MM.1S (cell line): ENCODE measurements around the gene KATNBL1.

ENCODE experiments used
- DNase-seq: peaks from one replicate; pipeline ENCODE4 v3.0.0-alpha.2; 2015
- H2AFZ ChIP-seq: fragments of 300-600 bp; sonication (generic); 2 replicates; pipeline ENCODE4 v1.6.0; 2016; ENCODE audit warnings: antibody characterized with exemption, low read length
- H3F3A ChIP-seq: fragments of 300-600 bp; sonication (generic); 2 replicates; pipeline ENCODE4 v1.6.1; 2016; ENCODE audit warnings: mild to moderate bottlenecking, antibody characterized with exemption, low read length, moderate library complexity, mixed read lengths; ENCODE audit not compliant: insufficient read depth
- H3K27ac ChIP-seq: fragments of 300-600 bp; sonication (generic); 2 replicates; pipeline ENCODE4 v1.5.1; 2016; ENCODE audit warnings: mild to moderate bottlenecking, low read length
- H3K27me3 ChIP-seq: fragments of 300-600 bp; sonication (generic); replicated peaks from 2 replicates; pipeline ENCODE4 v1.6.0; 2016; ENCODE audit warnings: low read length; ENCODE audit not compliant: insufficient read depth
- H3K36me3 ChIP-seq: fragments of 300-600 bp; sonication (generic); replicated peaks from 2 replicates; pipeline ENCODE4 v1.6.1; 2016; ENCODE audit warnings: mild to moderate bottlenecking, low read length, mixed read lengths; ENCODE audit not compliant: insufficient read depth
- H3K4me1 ChIP-seq: fragments of 300-600 bp; sonication (generic); 2 replicates; pipeline ENCODE4 v1.6.1; 2016; ENCODE audit warnings: low read length, mixed read lengths
- H3K4me2 ChIP-seq: fragments of 300-600 bp; sonication (generic); 2 replicates; pipeline ENCODE4 v1.6.0; 2016; ENCODE audit warnings: low read depth, low read length
- H3K4me3 ChIP-seq: fragments of 300-600 bp; sonication (generic); 2 replicates; pipeline ENCODE4 v1.5.1; 2016; ENCODE audit warnings: low read length, mixed read lengths
- H3K79me2 ChIP-seq: fragments of 300-600 bp; sonication (generic); 2 replicates; pipeline ENCODE4 v1.6.1; 2016; ENCODE audit warnings: mixed run types, low read length, mixed read lengths
- H3K9ac ChIP-seq: fragments of 300-600 bp; sonication (generic); 2 replicates; pipeline ENCODE4 v1.6.1; 2016; ENCODE audit warnings: low read length, mixed read lengths
- H3K9me2 ChIP-seq: fragments of 300-600 bp; sonication (generic); replicated peaks from 2 replicates; pipeline ENCODE4 v1.6.1; 2016; ENCODE audit warnings: mild to moderate bottlenecking, low read length, mixed read lengths; ENCODE audit not compliant: insufficient read depth
- H3K9me3 ChIP-seq: fragments of 300-600 bp; sonication (generic); replicated peaks from 2 replicates; pipeline ENCODE4 v1.6.1; 2016; ENCODE audit warnings: mild to moderate bottlenecking, low read length, mixed read lengths; ENCODE audit not compliant: insufficient read depth
- H4K20me1 ChIP-seq: fragments of 300-600 bp; sonication (generic); 2 replicates; pipeline ENCODE4 v1.6.1; 2016; ENCODE audit warnings: mild to moderate bottlenecking, low read length, moderate library complexity, mixed read lengths; ENCODE audit not compliant: insufficient read depth
- EZH2 ChIP-seq: fragments of 300-600 bp; sonication (generic); optimal IDR thresholded peaks from 2 replicates; pipeline ENCODE3; 2017; ENCODE audit warnings: low read depth, mild to moderate bottlenecking, antibody characterized with exemption, low read length, mixed read lengths
- EZH2phosphoT487 ChIP-seq: fragments of 300-600 bp; sonication (generic); IDR thresholded peaks from 2 replicates; pipeline ENCODE4 v1.6.1; 2018; ENCODE audit warnings: antibody characterized with exemption, low read length
- TF ChIP-seq, protein P1 (sequence below): fragments of 300-600 bp; sonication (generic); IDR thresholded peaks from 2 replicates; pipeline ENCODE4 v1.5.1; 2016; ENCODE audit warnings: antibody characterized with exemption, low read length, mixed read lengths

The KATNBL1 gene

DNA sequence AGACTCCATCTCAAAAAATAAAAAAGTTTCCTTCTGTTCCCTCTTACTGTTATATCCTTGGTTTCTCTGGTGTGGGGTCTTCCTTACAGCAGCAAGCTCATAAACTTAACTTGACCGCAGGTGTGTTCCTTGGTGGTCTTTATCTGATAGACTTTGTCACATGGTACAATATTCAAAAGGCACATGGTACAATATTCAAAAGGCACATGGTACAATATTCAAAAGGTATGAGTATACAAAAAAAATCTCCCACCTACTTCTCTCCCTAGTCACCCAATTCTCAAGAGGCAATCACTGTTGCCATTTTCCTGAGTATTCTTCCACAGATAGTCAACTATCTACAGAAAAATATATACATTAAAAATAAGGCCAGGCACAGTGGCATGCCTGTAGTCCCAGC lies 103.5 kb downstream of the KATNBL1 start:
- H4K20me1 ChIP-seq = no peaks in the 10 kb centered on the region
- no peaks in the 10 kb centered on the region for H3K9me2 ChIP-seq
- no peak overlapping the region for H3K27ac ChIP-seq
- H3K4me2 ChIP-seq = no peak overlapping the region
- no peaks in the 10 kb centered on the region for H3K36me3 ChIP-seq
- TF ChIP-seq, protein P1, sequence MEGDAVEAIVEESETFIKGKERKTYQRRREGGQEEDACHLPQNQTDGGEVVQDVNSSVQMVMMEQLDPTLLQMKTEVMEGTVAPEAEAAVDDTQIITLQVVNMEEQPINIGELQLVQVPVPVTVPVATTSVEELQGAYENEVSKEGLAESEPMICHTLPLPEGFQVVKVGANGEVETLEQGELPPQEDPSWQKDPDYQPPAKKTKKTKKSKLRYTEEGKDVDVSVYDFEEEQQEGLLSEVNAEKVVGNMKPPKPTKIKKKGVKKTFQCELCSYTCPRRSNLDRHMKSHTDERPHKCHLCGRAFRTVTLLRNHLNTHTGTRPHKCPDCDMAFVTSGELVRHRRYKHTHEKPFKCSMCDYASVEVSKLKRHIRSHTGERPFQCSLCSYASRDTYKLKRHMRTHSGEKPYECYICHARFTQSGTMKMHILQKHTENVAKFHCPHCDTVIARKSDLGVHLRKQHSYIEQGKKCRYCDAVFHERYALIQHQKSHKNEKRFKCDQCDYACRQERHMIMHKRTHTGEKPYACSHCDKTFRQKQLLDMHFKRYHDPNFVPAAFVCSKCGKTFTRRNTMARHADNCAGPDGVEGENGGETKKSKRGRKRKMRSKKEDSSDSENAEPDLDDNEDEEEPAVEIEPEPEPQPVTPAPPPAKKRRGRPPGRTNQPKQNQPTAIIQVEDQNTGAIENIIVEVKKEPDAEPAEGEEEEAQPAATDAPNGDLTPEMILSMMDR = no peak
- TF ChIP-seq EZH2phosphoT487 = no peak
- TF ChIP-seq EZH2 = no peak
- DNase-seq = no peak
- no peaks in the 10 kb centered on the region for H3K9me3 ChIP-seq
- H3K4me1 ChIP-seq = peaks cover 6% of the 10 kb centered on the region; the same call in 1 of the 2 replicates
- peaks cover 11% of the 10 kb centered on the region for H3K79me2 ChIP-seq
- no peak overlapping the region for H2AFZ ChIP-seq
- H3K27me3 ChIP-seq = no peaks in the 10 kb centered on the region
- H3K4me3 ChIP-seq = no peak overlapping the region
- no peak overlapping the region for H3K9ac ChIP-seq
- H3F3A ChIP-seq = 0 out of 2 replicates have a peak, but pooled peaks cover 4% of the 10 kb centered on the region

DNA sequence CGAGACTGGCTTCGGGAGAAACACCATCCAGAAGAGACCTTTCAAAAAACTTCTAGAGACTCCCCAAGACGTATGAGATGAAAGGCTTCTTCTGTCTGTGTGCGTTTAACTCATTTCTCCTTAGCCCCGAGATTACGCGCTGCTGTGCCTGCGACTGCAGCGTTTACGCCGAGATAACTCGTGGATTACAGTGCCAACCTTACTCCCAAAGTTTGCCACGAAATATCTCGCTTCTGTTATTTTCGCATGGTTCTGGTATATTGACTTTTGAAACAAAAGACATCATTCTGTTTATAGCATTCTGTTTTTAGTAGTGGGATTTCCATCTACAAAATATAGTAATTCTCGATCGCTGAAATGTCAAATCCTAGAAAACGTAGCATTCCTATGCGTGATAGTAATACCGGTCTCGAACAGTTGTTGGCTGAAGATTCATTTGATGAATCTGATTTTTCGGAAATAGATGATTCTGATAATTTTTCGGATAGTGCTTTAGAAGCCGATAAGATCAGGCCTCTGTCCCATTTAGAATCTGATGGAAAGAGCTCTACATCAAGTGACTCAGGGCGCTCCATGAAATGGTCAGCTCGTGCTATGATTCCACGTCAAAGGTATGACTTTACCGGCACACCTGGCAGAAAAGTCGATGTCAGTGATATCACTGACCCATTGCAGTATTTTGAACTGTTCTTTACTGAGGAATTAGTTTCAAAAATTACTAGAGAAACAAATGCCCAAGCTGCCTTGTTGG lies 107.5 kb downstream of the KATNBL1 start:
- Histone ChIP-seq H3K4me1 (peaks cover 6% of the 10 kb centered on the region; the same call in 1 of the 2 replicates), H3F3A (0 out of 2 replicates have a peak, but pooled peaks cover 4% of the 10 kb centered on the region), H3K9ac (peak overlapping the region; percentile 69), H4K20me1 (no peaks in the 10 kb centered on the region), H3K4me3 (peak overlapping the region; percentile 96), H3K4me2 (peak overlapping the region; percentile 62), H3K9me2 (no peaks in the 10 kb centered on the region), H3K27me3 (no peaks in the 10 kb centered on the region), H3K79me2 (peaks cover 51% of the 10 kb centered on the region), H3K9me3 (no peaks in the 10 kb centered on the region), H2AFZ (peak overlapping the region; percentile 70), H3K36me3 (no peaks in the 10 kb centered on the region), H3K27ac (peak overlapping the region; percentile 68; the same call in 1 of the 2 replicates)
- DNase-seq = no peak
- TF ChIP-seq, protein P1 = no peak
- no peak for TF ChIP-seq EZH2phosphoT487
- TF ChIP-seq EZH2 = no peak

DNA sequence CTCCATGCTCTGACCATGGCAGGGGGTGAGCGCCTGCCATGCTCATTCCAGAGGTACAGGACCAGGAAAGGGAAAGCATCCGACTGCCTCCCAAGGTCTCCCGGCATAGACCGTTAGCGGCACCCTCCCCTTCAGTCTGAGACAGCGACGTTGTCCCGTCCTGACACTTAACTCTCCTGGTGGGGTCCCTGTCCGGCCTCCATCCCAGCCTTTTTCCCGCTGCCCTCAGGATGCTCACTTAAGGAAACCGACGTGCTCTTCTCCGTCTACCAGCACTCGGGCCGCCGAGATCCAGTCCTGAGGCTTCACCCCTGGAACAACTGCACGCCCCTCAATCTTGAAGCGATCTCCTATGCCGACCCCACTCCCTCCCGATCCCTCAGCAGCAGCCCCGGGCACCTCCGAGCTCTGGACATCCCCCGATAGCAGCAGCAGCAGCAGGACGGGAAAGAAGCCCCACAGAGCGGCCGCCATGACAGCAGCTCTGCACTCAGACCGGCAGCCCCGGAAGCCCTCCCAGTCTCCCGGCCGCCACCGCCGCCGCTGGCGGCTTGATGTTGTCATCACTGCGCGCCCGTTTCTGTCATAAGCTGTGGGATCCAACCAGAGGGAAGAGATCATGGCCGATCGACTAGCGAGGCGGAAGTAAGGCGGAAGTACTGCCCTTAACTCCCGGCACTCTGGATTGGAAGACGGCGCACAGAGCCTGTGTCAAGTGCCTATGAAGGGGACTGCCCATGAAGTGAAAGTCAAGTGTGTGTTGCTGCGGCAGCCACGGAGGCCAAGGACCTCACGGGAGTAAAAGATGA lies 108.3 kb downstream of the KATNBL1 start, which contains the start of the genes EMC7 and PGBD4:
TSS of gene EMC7 (minus strand) at position 497 of the 809 bp plus-strand sequence. CDS start at position 474, 23 bp downstream.
TSS of gene PGBD4 (plus strand) at position 718 of the 809 bp plus-strand sequence. CDS start 449 bp downstream, outside the sequence.
- TF ChIP-seq EZH2 (no peak), EZH2phosphoT487 (no peak)
- TF ChIP-seq, protein P1 = no peak
- Histone ChIP-seq H3K36me3 (no peaks in the 10 kb centered on the region), H3K79me2 (peaks cover 55% of the 10 kb centered on the region), H3K4me1 (peaks cover 6% of the 10 kb centered on the region; the same call in 1 of the 2 replicates), H3K27ac (peak within 1 kb of the TSS; percentile 68; the same call in 1 of the 2 replicates), H2AFZ (peak within 1 kb of the TSS; percentile 97), H3K9me2 (no peaks in the 10 kb centered on the region), H3K27me3 (no peaks in the 10 kb centered on the region), H3K4me2 (peak within 1 kb of the TSS; percentile 90), H4K20me1 (no peaks in the 10 kb centered on the region), H3K4me3 (peak within 1 kb of the TSS; percentile 96), H3F3A (0 out of 2 replicates have a peak, but pooled peaks cover 4% of the 10 kb centered on the region), H3K9ac (peak within 1 kb of the TSS; percentile 92), H3K9me3 (no peaks in the 10 kb centered on the region)
- peak; percentile 99 for DNase-seq
